KOPT-K1 (cell line): Measurements from ENCODE around the gene TCL1B.

Source experiments
- H3K27ac ChIP-seq: fragments of 200-600 bp; sonication (generic); 2 replicates; pipeline ENCODE4 v1.5.1; 2016; ENCODE audit warnings: antibody characterized with exemption, mild to moderate bottlenecking, low read depth, low read length; ENCODE audit not compliant: poor library complexity, severe bottlenecking
- H3K36me3 ChIP-seq: fragments of 200-600 bp; sonication (generic); 2 replicates; pipeline ENCODE4 v1.5.1; 2017; ENCODE audit warnings: antibody characterized with exemption, mild to moderate bottlenecking, low read length, moderate library complexity; ENCODE audit not compliant: insufficient read depth
- H3K9me3 ChIP-seq: fragments of 200-600 bp; sonication (generic); 2 replicates; pipeline ENCODE4 v1.5.1; 2017; ENCODE audit warnings: antibody characterized with exemption, low read length, mild to moderate bottlenecking; ENCODE audit not compliant: insufficient read depth, poor library complexity, severe bottlenecking

TCL1B gene

DNA sequence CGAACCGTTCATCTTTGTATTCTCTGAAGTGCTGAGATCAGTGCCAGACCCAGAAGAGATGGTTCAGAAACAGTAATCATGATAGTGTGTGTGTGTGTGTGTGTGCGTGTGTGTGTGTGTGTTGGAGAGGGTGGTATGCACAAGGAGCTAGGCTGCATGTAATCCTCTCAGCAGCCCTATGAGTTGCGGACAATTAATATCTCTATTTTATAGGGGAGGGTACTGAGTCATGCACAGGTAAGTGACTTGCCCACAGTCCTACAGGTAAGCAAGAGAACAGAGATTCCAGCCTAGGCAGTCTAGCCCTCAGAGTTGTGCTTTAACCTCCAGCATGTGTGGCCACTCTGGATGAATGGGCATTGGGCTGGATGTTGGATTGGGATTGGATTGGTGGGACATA, 55.6 kb downstream of the TCL1B start:
- no peaks in the 10 kb centered on the region for H3K9me3 ChIP-seq
- no peaks in the 10 kb centered on the region for H3K36me3 ChIP-seq
- no peak overlapping the region for H3K27ac ChIP-seq
